Mesangial cell (primary cell): ENCODE measurements around the gene THAP9. TPM values are rescaled to one million over a fixed set of nuclear protein-coding genes. Genes with fewer than 3 reads are reported as not detected.

Experiments used
- total RNA-seq: library from RNA; depleted of rRNA; stranded (reverse); fragments of >200 nt; gene quantifications from 2 replicates; pipeline ENCODE4 v1.2.3, GENCODE V29; 2015

The THAP9 gene
- 1.5 TPM in 2 replicates for total RNA-seq

GRCh38 chr4:82900411-82901182, at the start of gene THAP9:
Gene THAP9, plus strand, starts transcription at chr4:82900735. Its CDS starts 68 bp downstream, at chr4:82900803.

GRCh38 chr4:82890901-82891706, 9.4 kb upstream of the THAP9 start, which contains the start of gene SEC31A:
Gene SEC31A, minus strand, starts transcription at chr4:82891153. Its CDS starts 9,217 bp downstream, at chr4:82881936.

Other genes with a start within 250 kb of the THAP9 start
- gene SCD5, start 101.9 kb upstream of the THAP9 start, total RNA-seq, result 3.3 and 4.1 TPM in 2 replicates
- 112 and 114 TPM in 2 replicates for gene SEC31A, start 9.6 kb upstream of the THAP9 start, total RNA-seq
- 5.8 and 10.3 TPM in 2 replicates for gene LIN54, start 110.1 kb downstream of the THAP9 start, total RNA-seq
- 37.0 and 40.7 TPM in 2 replicates for gene COPS4, start 134.4 kb downstream of the THAP9 start, total RNA-seq
- 0.98 and 1.3 TPM in 2 replicates for gene PLAC8, start 214.0 kb downstream of the THAP9 start, total RNA-seq